ENCODE data around the gene GNB2. TPM values are rescaled to one million over a fixed set of nuclear protein-coding genes. Genes with fewer than 3 reads are reported as not detected.

Gene GNB2
- total RNA-seq, 1 donor from 2014 or later = 245 TPM

GRCh38 chr7:100728196-100728595 is 54.7 kb downstream of the GNB2 start:
- DNase-seq (ENCODE audit: low read depth) = no peak
- no peak overlapping the region for H3K4me3 ChIP-seq (ENCODE audit: low read depth, low read length)
- TF ChIP-seq CTCF (conservative IDR thresholded peaks at IDR 0.05; ENCODE audit: low read depth, low read length) = no peak

Other genes with a start within 250 kb of the GNB2 start
- 0.65 and 3.8 TPM in 2 replicates for gene ZCWPW1, start 245.0 kb upstream of the GNB2 start, total RNA-seq
- gene MEPCE, start 243.9 kb upstream of the GNB2 start, total RNA-seq = 26.5 and 34.1 TPM in 2 replicates
- gene PPP1R35, start 237.2 kb upstream of the GNB2 start, total RNA-seq = 78.6 and 127 TPM in 2 replicates
- 0.65 TPM in 1 of 2 replicates, not detected in the other for gene SPACDR, start 209.5 kb upstream of the GNB2 start, total RNA-seq
- 36.6 and 45.4 TPM in 2 replicates for gene TSC22D4, start 194.5 kb upstream of the GNB2 start, total RNA-seq
- 0.72 and 1.2 TPM in 2 replicates for gene NYAP1, start 189.8 kb upstream of the GNB2 start, total RNA-seq
- 10.9 and 17.4 TPM in 2 replicates for gene AGFG2, start 134.5 kb upstream of the GNB2 start, total RNA-seq
- 1.7 TPM in 1 of 2 replicates, not detected in the other for gene SAP25, start 99.8 kb upstream of the GNB2 start, total RNA-seq
- 36.8 and 62.0 TPM in 2 replicates for gene LRCH4, start 87.6 kb upstream of the GNB2 start, total RNA-seq
- 0.80 and 1.0 TPM in 2 replicates for gene FBXO24, start 87.4 kb upstream of the GNB2 start, total RNA-seq
- 1.4 and 4.4 TPM in 2 replicates for gene PCOLCE, start 71.4 kb upstream of the GNB2 start, total RNA-seq
- gene MOSPD3, start 61.2 kb upstream of the GNB2 start, total RNA-seq = 12.1 and 17.0 TPM in 2 replicates
- gene TFR2, start 32.2 kb upstream of the GNB2 start, total RNA-seq = 1.1 and 5.9 TPM in 2 replicates
- gene ACTL6B, start 17.3 kb upstream of the GNB2 start, total RNA-seq = not detected in 2 replicates
- gene GIGYF1, start 20.5 kb downstream of the GNB2 start, total RNA-seq = 8.5 and 14.1 TPM in 2 replicates
- 42.7 and 79.3 TPM in 2 replicates for gene POP7, start 32.4 kb downstream of the GNB2 start, total RNA-seq
- not detected in 2 replicates for gene EPO, start 46.7 kb downstream of the GNB2 start, total RNA-seq
- gene ZAN, start 59.9 kb downstream of the GNB2 start, total RNA-seq = not detected in 2 replicates
- 70.3 and 99.1 TPM in 2 replicates for gene EPHB4, start 153.8 kb downstream of the GNB2 start, total RNA-seq
- gene SLC12A9, start 179.0 kb downstream of the GNB2 start, total RNA-seq = 11.4 and 18.4 TPM in 2 replicates
- gene TRIP6, start 193.6 kb downstream of the GNB2 start, total RNA-seq = 112 and 117 TPM in 2 replicates
- gene SRRT, start 201.4 kb downstream of the GNB2 start, total RNA-seq = 83.3 and 154 TPM in 2 replicates
- gene UFSP1, start 216.0 kb downstream of the GNB2 start, total RNA-seq = 0.58 and 4.3 TPM in 2 replicates
- gene ACHE, start 222.1 kb downstream of the GNB2 start, total RNA-seq = 0.51 and 3.3 TPM in 2 replicates

Measured in epithelial cell of proximal tubule (primary cell).